DOHH2 (cell line): ENCODE results near the gene SLC16A13.

ENCODE experiments used
- H3F3A ChIP-seq: fragments of 200-600 bp; sonication (generic), shearing (Covaris generic); 2 replicates; pipeline ENCODE4 v1.6.0; 2016; ENCODE audit warnings: antibody characterized with exemption, mild to moderate bottlenecking; ENCODE audit not compliant: control insufficient read depth, insufficient read depth
- H3K27ac ChIP-seq: fragments of 200-600 bp; sonication (generic); 2 replicates; pipeline ENCODE4 v1.5.1; 2014; ENCODE audit warnings: low read depth, mild to moderate bottlenecking, low read length, moderate library complexity
- H3K27me3 ChIP-seq: fragments of 200-600 bp; sonication (generic); 2 replicates; pipeline ENCODE4 v1.6.1; 2014; ENCODE audit warnings: mild to moderate bottlenecking, low read length, mixed read lengths; ENCODE audit not compliant: control insufficient read depth
- H3K36me3 ChIP-seq: fragments of 200-600 bp; sonication (generic); 2 replicates; pipeline ENCODE4 v1.6.1; 2014; ENCODE audit warnings: mild to moderate bottlenecking, low read length, moderate library complexity, mixed read lengths; ENCODE audit not compliant: control insufficient read depth
- H3K4me1 ChIP-seq: fragments of 200-600 bp; sonication (generic); 2 replicates; pipeline ENCODE4 v1.6.1; 2014; ENCODE audit warnings: mild to moderate bottlenecking, low read length, mixed read lengths; ENCODE audit not compliant: control insufficient read depth
- H3K4me2 ChIP-seq: fragments of 200-600 bp; sonication (generic); 2 replicates; pipeline ENCODE4 v1.6.0; 2014; ENCODE audit warnings: mild to moderate bottlenecking, low read length, moderate library complexity
- H3K4me3 ChIP-seq: fragments of 200-600 bp; sonication (generic); 2 replicates; pipeline ENCODE4 v1.5.1; 2014; ENCODE audit warnings: mild to moderate bottlenecking, low read length, mixed read lengths
- H3K79me2 ChIP-seq: fragments of 200-600 bp; sonication (generic); 2 replicates; pipeline ENCODE4 v1.6.1; 2014; ENCODE audit warnings: mild to moderate bottlenecking, low read length, mixed read lengths; ENCODE audit not compliant: control insufficient read depth
- H3K9me2 ChIP-seq: fragments of 200-600 bp; sonication (generic); replicated peaks from 2 replicates; pipeline ENCODE4 v1.6.1; 2014; ENCODE audit warnings: mild to moderate bottlenecking, low read length, mixed read lengths; ENCODE audit not compliant: control insufficient read depth
- H3K9me3 ChIP-seq: fragments of 200-600 bp; sonication (generic); 2 replicates; pipeline ENCODE4 v1.6.1; 2014; ENCODE audit warnings: antibody characterized with exemption, low read length, mixed read lengths; ENCODE audit not compliant: control insufficient read depth, insufficient read depth
- H4K20me1 ChIP-seq: fragments of 200-600 bp; sonication (generic); 2 replicates; pipeline ENCODE4 v1.6.0; 2014; ENCODE audit warnings: low read depth, mild to moderate bottlenecking, antibody characterized with exemption, low read length, moderate library complexity; ENCODE audit not compliant: control insufficient read depth, insufficient read depth
- CTCF ChIP-seq: fragments of 200-600 bp; sonication (generic); IDR thresholded peaks from one replicate; pipeline ENCODE4 v1.5.1; 2014; ENCODE audit warnings: antibody characterized with exemption, mild to moderate bottlenecking, low read depth, low read length; ENCODE audit not compliant: poor library complexity, severe bottlenecking
- EZH2phosphoT487 ChIP-seq: fragments of 200-600 bp; sonication (generic); IDR thresholded peaks from 2 replicates; pipeline ENCODE4 v1.6.1; 2017; ENCODE audit warnings: borderline replicate concordance, mild to moderate bottlenecking, antibody characterized with exemption, low read length, moderate library complexity, mixed read lengths

The SLC16A13 gene

GRCh38 chr17:7026471-7027115, 9.2 kb upstream of the SLC16A13 start:
- no peak overlapping the region for H3K4me2 ChIP-seq
- H3K9me3 ChIP-seq, result no peaks in the 10 kb centered on the region
- H3K27me3 ChIP-seq, result peaks cover 10% of the 10 kb centered on the region
- no peaks in the 10 kb centered on the region for H3F3A ChIP-seq
- H3K79me2 ChIP-seq, result no peaks in the 10 kb centered on the region
- TF ChIP-seq EZH2phosphoT487 (no peak), CTCF (no peak)
- no peaks in the 10 kb centered on the region for H3K36me3 ChIP-seq
- H3K4me1 ChIP-seq, result peaks cover 39% of the 10 kb centered on the region
- H4K20me1 ChIP-seq, result no peaks in the 10 kb centered on the region
- no peaks in the 10 kb centered on the region for H3K9me2 ChIP-seq
- no peak overlapping the region for H3K27ac ChIP-seq
- no peak overlapping the region for H3K4me3 ChIP-seq

GRCh38 chr17:7027335-7027734, 8.5 kb upstream of the SLC16A13 start:
- Histone ChIP-seq H3K4me3 (no peak overlapping the region), H4K20me1 (no peaks in the 10 kb centered on the region), H3F3A (no peaks in the 10 kb centered on the region), H3K9me2 (no peaks in the 10 kb centered on the region), H3K4me2 (no peak overlapping the region), H3K9me3 (no peaks in the 10 kb centered on the region), H3K27ac (no peak overlapping the region), H3K27me3 (peaks cover 7% of the 10 kb centered on the region), H3K4me1 (peaks cover 32% of the 10 kb centered on the region), H3K79me2 (no peaks in the 10 kb centered on the region), H3K36me3 (no peaks in the 10 kb centered on the region)
- TF ChIP-seq EZH2phosphoT487 (no peak), CTCF (no peak)

GRCh38 chr17:7029096-7029495, 6.7 kb upstream of the SLC16A13 start:
- H3F3A ChIP-seq, result no peaks in the 10 kb centered on the region
- H3K9me2 ChIP-seq, result no peaks in the 10 kb centered on the region
- no peaks in the 10 kb centered on the region for H3K36me3 ChIP-seq
- TF ChIP-seq EZH2phosphoT487 (no peak), CTCF (no peak)
- no peaks in the 10 kb centered on the region for H4K20me1 ChIP-seq
- H3K4me2 ChIP-seq, result peak overlapping the region; percentile 73; the same call in 1 of the 2 replicates
- no peaks in the 10 kb centered on the region for H3K79me2 ChIP-seq
- H3K4me3 ChIP-seq, result peak overlapping the region; percentile 60; the same call in 1 of the 2 replicates
- H3K9me3 ChIP-seq, result no peaks in the 10 kb centered on the region
- H3K27ac ChIP-seq, result no peak overlapping the region
- no peaks in the 10 kb centered on the region for H3K27me3 ChIP-seq
- peaks cover 18% of the 10 kb centered on the region for H3K4me1 ChIP-seq
